Activated CD8-positive, alpha-beta T cell treated with anti-CD3 and anti-CD28 coated beads for 36 hours (primary cell): ENCODE results near the gene KCNK7. TPM values are rescaled to one million over a fixed set of nuclear protein-coding genes. Genes with fewer than 3 reads are reported as not detected.
A peak's percentile ranks its signal among the peaks of the same experiment; 100 is the strongest.

Experiments
- ATAC-seq: fragments of 200-7000 bp; cut with Tn5 transposase; one replicate; pipeline ENCODE4 v1.10.0; 2021; ENCODE audit warnings: mild to moderate bottlenecking, moderate library complexity
- CTCF ChIA-PET: fragments of 350-600 bp; sonication (Branson Sonifier 250); formaldehyde crosslinking; loops from one replicate; lab custom pipeline; 2021; ENCODE audit warnings: antibody characterized with exemption; lab: Charles Lee
- POLR2A ChIA-PET: fragments of 350-600 bp; sonication (Branson Sonifier 250); formaldehyde crosslinking; loops from one replicate; lab custom pipeline; 2021; ENCODE audit warnings: antibody characterized with exemption; lab: Charles Lee
- DNase-seq: peaks from one replicate; pipeline ENCODE4 v3.0.0-alpha.2; 2020
- H3K27ac Mint-ChIP-seq: one replicate; pipeline ENCODE4 v1.8.0; 2021; ENCODE audit warnings: mild to moderate bottlenecking, mixed read lengths
- H3K27me3 Mint-ChIP-seq: one replicate; pipeline ENCODE4 v1.8.0; 2021; ENCODE audit warnings: mixed read lengths
- H3K36me3 Mint-ChIP-seq: one replicate; pipeline ENCODE4 v1.8.0; 2021; ENCODE audit warnings: low read depth, mixed read lengths
- H3K4me1 Mint-ChIP-seq: one replicate; pipeline ENCODE4 v1.8.0; 2021; ENCODE audit warnings: low read depth, mixed read lengths
- H3K4me3 Mint-ChIP-seq: one replicate; pipeline ENCODE4 v1.8.0; 2021; ENCODE audit warnings: mild to moderate bottlenecking, moderate library complexity, mixed read lengths
- H3K9me3 Mint-ChIP-seq: one replicate; pipeline ENCODE4 v1.8.0; 2021; ENCODE audit warnings: mixed read lengths
- CTCF ChIP-seq: fragments of 200-600 bp; IDR thresholded peaks from one replicate; pipeline ENCODE4 v1.8.0; 2022; ENCODE audit warnings: antibody characterized with exemption, mild to moderate bottlenecking
- intact Hi-C: fragments of 100-400 bp; cut with micrococcal nuclease; formaldehyde crosslinking; loops from one replicate; pipeline ENCODE4 v1.10.0; 2022
- total RNA-seq, 2 experiments: library from RNA; stranded (reverse); gene quantifications; one replicate each; pipeline ENCODE4 v1.2.3, GENCODE V29; 2021

KCNK7 gene
- total RNA-seq, 2 experiments from 2014 or later: 0.77 TPM; not detected in 1

GRCh38 chr11:65560555-65561418 lies 34.8 kb downstream of the KCNK7 start:
- ChIA-PET CTCF (interaction anchor here (1.1 to 6.0 kb wide), 3 partner anchors 11 to 31 kb away, joined by 3 to 34 read pairs (median 13); partner anchors contain the start of genes FAM89B and ZNRD2), POLR2A (interaction anchor here (0.6 to 4.1 kb wide), 13 partner anchors 8 to 141 kb away, joined by 3 to 19 read pairs (median 3); partner anchors contain the start of genes MALAT1 and ZNRD2)
- ATAC-seq (no peak), DNase-seq (no peak)
- Mint-ChIP-seq H3K4me1 (peaks cover 54% of the 10 kb centered on the region), H3K27ac (peak overlapping the region; percentile 48), H3K9me3 (no peaks in the 10 kb centered on the region), H3K27me3 (no peaks in the 10 kb centered on the region), H3K36me3 (no peaks in the 10 kb centered on the region), H3K4me3 (no peak overlapping the region)
- intact Hi-C loops: no loop called here
- no peak for TF ChIP-seq CTCF

GRCh38 chr11:65559951-65560537 lies 35.6 kb downstream of the KCNK7 start:
- Mint-ChIP-seq H3K27me3 (no peaks in the 10 kb centered on the region), H3K4me3 (no peak overlapping the region), H3K27ac (peak overlapping the region; percentile 48), H3K4me1 (peaks cover 54% of the 10 kb centered on the region), H3K9me3 (no peaks in the 10 kb centered on the region), H3K36me3 (no peaks in the 10 kb centered on the region)
- DNase-seq (no peak), ATAC-seq (no peak)
- intact Hi-C loops: no loop called here
- TF ChIP-seq CTCF: no peak
- ChIA-PET CTCF (interaction anchor here (2.6 to 6.0 kb wide), 2 partner anchors 12 to 19 kb away, joined by 13 to 34 read pairs; partner anchors contain the start of genes FAM89B and ZNRD2), POLR2A (interaction anchor here (0.9 to 4.1 kb wide), 13 partner anchors 9 to 141 kb away, joined by 3 to 19 read pairs (median 3); partner anchors contain the start of genes MALAT1, SCYL1 and ZNRD2)

GRCh38 chr11:65559535-65559934 lies 36.1 kb downstream of the KCNK7 start:
- H3K36me3 Mint-ChIP-seq: no peaks in the 10 kb centered on the region
- ChIA-PET CTCF (interaction anchor here (6.0 kb wide), 1 partner anchor 12 kb away, joined by 34 read pairs; the partner anchor contains the start of genes FAM89B and ZNRD2), POLR2A (interaction anchor here (0.7 to 4.1 kb wide), 13 partner anchors 9 to 181 kb away, joined by 3 to 19 read pairs (median 3); partner anchors contain the start of genes MALAT1, NEAT1, SCYL1 and ZNRD2)
- intact Hi-C loops: no loop called here
- H3K27ac Mint-ChIP-seq: peak overlapping the region; percentile 3
- H3K4me1 Mint-ChIP-seq: peaks cover 56% of the 10 kb centered on the region
- H3K27me3 Mint-ChIP-seq: no peaks in the 10 kb centered on the region
- peak overlapping the region; percentile 87 for H3K4me3 Mint-ChIP-seq
- peak; percentile 45 for DNase-seq
- TF ChIP-seq CTCF: no peak
- ATAC-seq: peak; percentile 41
- H3K9me3 Mint-ChIP-seq: no peaks in the 10 kb centered on the region

- ATAC-seq: no peak
- ChIA-PET CTCF (interaction anchor here (0.9 to 6.0 kb wide), 4 partner anchors 11 to 19 kb away, joined by 3 to 34 read pairs (median 4); partner anchors contain the start of genes FAM89B and ZNRD2), POLR2A (interaction anchor here (0.7 to 4.1 kb wide), 15 partner anchors 10 to 180 kb away, joined by 3 to 19 read pairs (median 3); partner anchors contain the start of genes MALAT1, NEAT1, SCYL1 and ZNRD2)
- H3K36me3 Mint-ChIP-seq: no peaks in the 10 kb centered on the region
- intact Hi-C loops: no loop called here
- no peak for TF ChIP-seq CTCF
- no peak for DNase-seq
- H3K27me3 Mint-ChIP-seq: no peaks in the 10 kb centered on the region
- H3K4me1 Mint-ChIP-seq: peaks cover 60% of the 10 kb centered on the region
- H3K9me3 Mint-ChIP-seq: no peaks in the 10 kb centered on the region
- H3K27ac Mint-ChIP-seq: peak overlapping the region; percentile 59
- H3K4me3 Mint-ChIP-seq: peak overlapping the region; percentile 87
Observed at GRCh38 chr11:65558930-65559509, 36.6 kb downstream of the KCNK7 start.
